C4-2B (cell line): ENCODE results near the gene NSMCE1.

Source experiments
- ZFX ChIP-seq: fragments of 450-650 bp; IDR thresholded peaks from 2 replicates; pipeline ENCODE4 v1.6.1; 2017
- TF ChIP-seq, protein P1 (sequence below): fragments of 450-650 bp; conservative IDR thresholded peaks from 2 replicates; pipeline ENCODE4 v1.5.1; 2017; ENCODE audit warnings: mild to moderate bottlenecking

DNA sequence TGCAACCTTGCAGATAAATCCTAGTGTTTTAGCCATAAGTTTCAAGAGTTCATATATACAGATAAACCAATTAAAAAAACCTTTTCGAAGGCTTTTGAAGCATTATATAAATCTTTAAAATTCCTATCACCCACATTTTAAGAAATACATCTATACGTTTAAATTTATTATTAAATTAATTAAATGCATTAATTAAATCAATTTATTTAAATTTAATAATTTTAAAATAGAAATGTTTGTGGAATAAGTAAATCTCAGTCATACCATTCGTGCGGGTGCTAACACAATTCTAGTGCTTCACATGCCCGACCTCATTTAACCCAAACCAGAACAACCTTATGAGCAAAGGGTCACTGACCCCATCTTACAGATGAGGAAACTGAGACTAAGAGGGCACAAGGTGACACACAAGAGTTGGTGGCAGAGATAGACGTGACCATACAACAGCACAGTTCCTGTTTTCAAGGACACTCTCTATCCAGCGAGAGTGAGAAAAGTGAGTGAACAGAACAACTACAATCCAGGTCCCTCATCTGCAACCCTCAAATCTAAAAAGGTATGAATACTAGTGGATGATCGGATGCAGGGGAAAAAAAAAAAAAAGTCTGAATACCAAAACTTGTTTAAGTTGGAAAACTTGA, 1.4 kb downstream of the NSMCE1 start:
- TF ChIP-seq, protein P1, sequence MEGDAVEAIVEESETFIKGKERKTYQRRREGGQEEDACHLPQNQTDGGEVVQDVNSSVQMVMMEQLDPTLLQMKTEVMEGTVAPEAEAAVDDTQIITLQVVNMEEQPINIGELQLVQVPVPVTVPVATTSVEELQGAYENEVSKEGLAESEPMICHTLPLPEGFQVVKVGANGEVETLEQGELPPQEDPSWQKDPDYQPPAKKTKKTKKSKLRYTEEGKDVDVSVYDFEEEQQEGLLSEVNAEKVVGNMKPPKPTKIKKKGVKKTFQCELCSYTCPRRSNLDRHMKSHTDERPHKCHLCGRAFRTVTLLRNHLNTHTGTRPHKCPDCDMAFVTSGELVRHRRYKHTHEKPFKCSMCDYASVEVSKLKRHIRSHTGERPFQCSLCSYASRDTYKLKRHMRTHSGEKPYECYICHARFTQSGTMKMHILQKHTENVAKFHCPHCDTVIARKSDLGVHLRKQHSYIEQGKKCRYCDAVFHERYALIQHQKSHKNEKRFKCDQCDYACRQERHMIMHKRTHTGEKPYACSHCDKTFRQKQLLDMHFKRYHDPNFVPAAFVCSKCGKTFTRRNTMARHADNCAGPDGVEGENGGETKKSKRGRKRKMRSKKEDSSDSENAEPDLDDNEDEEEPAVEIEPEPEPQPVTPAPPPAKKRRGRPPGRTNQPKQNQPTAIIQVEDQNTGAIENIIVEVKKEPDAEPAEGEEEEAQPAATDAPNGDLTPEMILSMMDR: no peak
- no peak for TF ChIP-seq ZFX
